GM03348 (cell line): ENCODE measurements around the gene STXBP2.

ENCODE experiments used
- DNase-seq: peaks from one replicate; pipeline ENCODE4 v3.0.0; 2012; ENCODE audit warnings: low spot score

Gene STXBP2

DNA sequence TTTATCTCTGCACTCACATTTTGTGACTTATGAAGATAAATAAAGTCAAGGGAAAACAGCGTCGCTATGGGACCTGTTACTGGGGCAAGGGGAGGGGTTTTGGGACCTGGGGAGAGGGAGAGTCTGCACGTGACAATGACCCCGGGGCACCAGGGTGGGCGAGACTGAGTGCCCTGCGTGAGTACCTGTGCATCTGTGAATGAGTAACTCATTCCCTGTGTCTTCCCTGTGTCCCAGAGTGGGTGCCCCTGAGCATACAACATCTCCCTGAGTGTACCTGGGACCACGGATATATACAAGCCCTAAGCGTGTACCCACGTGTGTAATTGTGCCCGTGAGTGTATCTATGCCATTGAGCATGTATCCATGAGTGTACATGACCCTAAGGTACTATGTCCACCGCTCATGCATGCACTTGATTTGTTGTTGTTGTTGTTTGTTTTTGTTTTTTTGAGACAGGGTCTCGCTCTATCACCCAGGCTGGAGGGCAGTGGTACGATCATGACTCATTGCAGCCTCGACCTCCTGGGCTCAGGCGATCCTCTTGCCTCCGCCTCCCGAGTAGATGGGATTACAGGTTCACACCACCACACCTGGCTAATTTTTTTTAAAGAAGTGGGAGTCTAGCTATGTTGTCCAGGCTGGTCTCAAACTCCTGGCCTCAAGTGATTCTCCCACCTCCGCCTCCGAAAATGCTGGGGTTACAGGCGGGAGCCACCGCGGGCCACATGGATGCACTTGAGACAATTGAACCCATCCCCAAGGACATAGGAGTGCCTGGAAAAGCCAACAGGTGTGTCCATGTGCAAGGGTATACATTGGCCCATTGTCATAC lies 43.1 kb downstream of the STXBP2 start:
- DNase-seq: no peak

DNA sequence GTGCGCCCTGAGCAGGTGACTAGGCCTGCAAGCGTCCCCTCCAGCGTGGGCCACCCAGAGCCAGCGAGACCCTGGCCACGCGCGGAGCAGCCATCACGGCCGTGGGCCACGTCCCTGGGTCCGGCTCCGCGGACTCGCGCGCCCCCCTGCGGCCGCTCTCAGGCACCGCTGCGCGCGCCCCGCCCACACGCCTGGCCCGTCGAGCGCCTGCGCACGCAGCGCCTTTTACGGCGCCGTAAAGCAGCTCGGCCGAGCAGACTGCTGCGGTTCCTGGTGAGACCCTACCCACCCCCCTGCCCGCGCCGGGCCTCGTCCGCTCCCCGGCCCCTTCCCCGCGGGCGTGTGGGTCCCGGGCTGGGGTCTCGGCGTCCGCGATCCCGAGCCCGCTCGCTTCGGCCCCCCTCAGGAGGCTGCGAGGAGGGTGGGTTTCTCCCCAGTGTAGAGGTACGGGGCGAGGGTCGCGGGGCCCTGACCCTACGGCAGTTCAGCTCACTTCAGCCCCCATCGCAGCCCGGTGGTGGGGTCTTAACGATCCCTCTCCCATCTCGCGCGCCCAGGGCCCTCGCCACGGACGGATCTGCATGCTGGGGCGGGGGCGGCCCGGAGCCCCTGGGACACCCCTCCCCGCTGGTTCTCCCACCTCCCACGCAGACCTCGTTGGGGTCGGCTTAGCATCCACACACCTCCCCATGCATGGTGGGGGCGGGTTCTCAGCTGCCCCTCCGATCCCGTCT lies 43.9 kb downstream of the STXBP2 start, which contains the start of gene TRAPPC5:
Gene TRAPPC5, plus strand, starts transcription at position 228 of the 734 bp plus-strand sequence. CDS start 1,421 bp downstream, outside the sequence.
- peak; percentile 98 for DNase-seq

DNA sequence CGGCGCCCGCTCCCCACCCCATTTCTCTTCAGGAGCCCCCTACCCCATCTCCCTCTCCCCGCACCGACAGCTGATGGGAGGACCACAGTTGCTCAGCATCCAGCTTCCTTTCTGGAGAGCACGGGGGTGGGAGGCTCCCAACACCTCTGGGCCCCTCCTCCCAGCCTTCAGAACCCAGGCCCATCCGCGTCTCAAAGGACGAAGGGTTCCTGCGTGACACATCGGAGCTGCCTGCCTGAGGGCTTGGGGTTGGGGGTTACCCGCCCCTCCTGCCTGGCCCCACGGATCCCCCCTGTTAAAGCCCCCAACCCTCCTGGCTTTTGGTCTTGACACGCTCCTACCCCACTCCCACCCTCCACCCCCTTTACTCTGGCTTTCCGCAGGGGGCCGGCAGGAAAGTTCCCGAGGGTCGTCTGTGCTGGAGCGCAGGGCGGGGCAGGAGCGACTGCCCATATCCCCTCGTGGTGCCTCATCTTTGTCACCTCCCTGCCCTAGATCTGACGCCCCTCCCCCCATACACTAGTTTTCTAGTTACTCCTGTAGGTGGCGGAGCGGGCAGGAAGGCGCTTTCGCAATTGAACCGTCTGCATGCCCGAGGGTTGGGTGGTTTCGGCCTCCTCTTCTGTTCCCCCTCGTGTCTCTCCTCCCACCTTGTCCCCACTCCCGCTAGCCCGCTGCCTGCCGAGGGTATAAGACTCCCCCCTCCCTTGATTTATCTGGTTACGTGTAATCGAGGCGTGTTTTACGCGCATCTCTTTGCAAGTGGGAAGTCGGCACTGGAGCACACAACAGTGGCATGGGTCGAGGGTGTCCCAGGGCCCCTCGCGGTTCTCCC lies 44.6 kb downstream of the STXBP2 start:
- peak; percentile 92 for DNase-seq

DNA sequence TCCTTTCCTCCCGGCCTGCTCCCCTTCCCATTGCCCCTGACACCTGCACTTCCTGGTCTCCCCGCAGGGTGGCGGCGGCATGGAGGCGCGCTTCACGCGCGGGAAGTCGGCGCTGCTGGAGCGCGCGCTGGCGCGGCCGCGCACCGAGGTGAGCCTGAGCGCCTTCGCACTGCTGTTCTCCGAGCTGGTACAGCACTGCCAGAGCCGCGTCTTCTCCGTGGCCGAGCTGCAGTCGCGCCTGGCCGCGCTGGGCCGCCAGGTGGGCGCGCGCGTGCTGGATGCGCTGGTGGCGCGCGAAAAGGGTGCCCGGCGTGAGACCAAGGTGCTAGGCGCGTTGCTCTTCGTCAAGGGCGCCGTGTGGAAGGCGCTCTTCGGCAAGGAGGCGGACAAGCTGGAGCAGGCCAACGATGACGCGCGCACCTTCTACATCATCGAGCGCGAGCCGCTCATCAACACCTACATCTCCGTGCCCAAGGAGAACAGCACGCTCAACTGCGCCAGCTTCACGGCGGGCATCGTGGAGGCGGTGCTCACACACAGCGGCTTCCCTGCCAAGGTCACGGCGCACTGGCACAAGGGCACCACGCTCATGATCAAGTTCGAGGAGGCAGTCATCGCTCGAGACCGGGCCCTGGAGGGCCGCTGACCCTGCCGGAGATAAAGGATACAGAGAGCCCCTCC lies 45.4 kb downstream of the STXBP2 start:
- DNase-seq: no peak

DNA sequence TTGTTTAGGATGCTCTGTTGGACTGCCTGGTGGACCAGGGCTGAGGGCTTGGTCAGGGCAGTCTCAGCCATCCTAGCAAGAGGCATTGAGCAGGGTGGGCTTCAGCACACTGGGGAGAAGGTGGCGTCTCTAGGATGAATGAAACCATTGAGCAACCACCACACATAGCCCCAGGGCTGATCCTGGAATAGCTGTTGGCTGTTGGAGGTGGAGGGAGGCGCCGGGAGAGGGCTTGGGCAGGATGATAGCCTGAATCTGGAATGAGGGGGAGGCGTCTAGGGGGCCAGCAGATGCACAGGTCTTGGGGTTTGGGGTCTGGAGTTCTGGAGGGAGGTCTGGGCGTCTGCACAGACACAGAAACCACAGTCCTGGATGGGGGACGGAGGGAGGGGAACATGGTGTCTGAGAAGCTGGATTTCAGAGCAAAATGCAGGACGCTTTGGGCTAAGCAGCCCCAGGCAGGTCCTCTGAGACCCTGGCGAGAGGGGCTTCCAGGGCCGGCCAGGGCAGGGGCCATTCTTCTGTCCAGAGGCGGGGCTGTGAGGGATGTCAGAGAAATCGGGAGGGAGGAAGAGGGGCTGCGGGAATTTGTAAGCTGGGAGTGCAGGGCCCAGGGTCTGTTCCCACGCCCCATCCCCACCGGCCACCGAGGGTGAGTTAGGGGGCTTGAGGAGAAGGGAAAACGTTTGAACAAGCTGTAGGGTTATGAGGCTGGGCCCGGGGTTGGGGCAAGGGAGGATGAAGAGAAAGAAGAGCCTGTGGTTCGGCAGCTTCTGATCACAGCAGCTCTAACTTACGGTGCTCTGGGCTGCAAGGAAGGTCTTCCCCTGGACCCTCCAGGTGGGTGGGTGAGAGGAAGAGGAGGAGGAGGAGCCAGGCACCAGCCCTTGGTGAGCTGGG lies 48.9 kb downstream of the STXBP2 start:
- DNase-seq: no peak

- DNase-seq: no peak
These were observed 50.3 kb downstream of the STXBP2 start for GRCh38 chr19:7687177-7687576.

- no peak for DNase-seq
These were observed 52.3 kb downstream of the STXBP2 start for GRCh38 chr19:7689165-7689564.

GRCh38 chr19:7690779-7691258 lies 53.9 kb downstream of the STXBP2 start:
- DNase-seq: no peak

DNA sequence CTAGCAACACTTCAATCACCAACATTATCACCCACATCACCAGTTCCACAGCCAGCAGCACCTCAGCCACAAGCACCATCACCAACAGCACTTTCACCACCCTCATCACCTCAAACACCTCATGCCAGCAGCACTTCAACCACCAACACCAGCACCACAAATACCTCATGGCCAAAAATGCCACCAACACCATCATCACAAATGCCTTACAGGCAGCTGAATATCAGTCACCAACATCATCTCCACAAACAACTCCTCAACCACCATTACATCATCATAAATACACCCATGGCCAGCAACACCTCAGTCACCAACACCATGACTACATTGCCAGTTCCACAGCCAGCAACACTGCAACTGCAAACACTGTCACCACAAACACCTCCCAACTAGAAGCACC lies 54.6 kb downstream of the STXBP2 start:
- no peak for DNase-seq

DNA sequence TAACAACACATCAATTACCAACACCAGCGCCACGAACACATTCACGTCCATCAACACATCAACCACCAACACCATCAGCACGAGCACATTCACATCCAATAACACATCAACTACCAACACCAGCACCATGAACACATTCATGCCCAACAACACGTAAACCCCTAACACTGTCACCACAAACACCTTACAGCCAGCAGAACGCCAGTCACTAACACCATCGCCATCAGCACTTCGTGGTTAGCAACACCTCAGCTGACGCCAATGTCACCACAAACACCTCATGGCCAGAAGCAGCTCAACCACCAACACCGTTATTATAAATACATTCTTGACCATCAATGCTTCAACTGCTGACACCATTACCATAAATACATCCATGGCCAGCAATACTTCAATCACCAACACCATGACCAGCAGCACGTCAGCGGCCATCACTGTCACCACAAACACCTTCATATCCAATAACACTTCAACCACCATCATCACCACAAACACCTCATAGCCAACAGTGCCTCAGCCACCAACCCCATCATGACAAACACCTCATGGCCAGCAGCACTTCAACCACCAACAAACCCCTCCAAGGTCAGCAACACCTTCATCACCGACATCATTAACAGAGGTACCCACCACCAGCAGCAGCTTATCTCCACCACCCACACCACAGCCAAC lies 55.6 kb downstream of the STXBP2 start:
- no peak for DNase-seq

DNA sequence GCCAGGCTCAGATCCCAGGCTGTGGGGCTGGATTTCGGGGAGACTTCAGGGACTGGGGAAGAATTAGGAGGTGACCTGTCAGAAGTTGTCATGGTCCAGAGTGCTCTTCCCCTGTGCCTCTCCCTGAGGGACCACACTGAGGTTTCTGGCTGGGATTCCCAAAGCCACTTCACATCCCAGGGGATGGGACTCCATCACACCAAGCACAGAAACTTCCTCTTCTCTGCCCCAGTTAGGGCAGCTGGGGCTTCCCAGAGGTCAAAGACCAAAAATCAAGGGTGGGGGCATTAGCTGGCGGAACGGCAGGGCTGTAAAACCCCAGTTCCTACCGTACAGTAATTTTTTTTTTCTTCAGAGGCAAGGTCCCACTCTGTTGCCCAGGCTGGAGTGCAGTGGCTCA lies 57.6 kb downstream of the STXBP2 start:
- no peak for DNase-seq
